ENCODE results near the gene MYL11.
A peak's percentile ranks its signal among the peaks of the same experiment; 100 is the strongest.

The MYL11 gene

GRCh38 chr16:30368792-30369090 lies 5.9 kb upstream of the MYL11 start:
- Histone ChIP-seq H3K27me3 (replicated peaks; ENCODE audit: control insufficient read depth, insufficient read depth, low read length) (no peaks in the 10 kb centered on the region), H3K36me3 (ENCODE audit: control insufficient read depth, insufficient read depth, low read length) (peaks cover 8% of the 10 kb centered on the region), H3K4me3 (replicated peaks; ENCODE audit: low read depth, low read length) (peak overlapping the region; percentile 90)
- DNase-seq (ENCODE audit: extremely low read depth, insufficient read length) = no peak
- TF ChIP-seq, protein P1, sequence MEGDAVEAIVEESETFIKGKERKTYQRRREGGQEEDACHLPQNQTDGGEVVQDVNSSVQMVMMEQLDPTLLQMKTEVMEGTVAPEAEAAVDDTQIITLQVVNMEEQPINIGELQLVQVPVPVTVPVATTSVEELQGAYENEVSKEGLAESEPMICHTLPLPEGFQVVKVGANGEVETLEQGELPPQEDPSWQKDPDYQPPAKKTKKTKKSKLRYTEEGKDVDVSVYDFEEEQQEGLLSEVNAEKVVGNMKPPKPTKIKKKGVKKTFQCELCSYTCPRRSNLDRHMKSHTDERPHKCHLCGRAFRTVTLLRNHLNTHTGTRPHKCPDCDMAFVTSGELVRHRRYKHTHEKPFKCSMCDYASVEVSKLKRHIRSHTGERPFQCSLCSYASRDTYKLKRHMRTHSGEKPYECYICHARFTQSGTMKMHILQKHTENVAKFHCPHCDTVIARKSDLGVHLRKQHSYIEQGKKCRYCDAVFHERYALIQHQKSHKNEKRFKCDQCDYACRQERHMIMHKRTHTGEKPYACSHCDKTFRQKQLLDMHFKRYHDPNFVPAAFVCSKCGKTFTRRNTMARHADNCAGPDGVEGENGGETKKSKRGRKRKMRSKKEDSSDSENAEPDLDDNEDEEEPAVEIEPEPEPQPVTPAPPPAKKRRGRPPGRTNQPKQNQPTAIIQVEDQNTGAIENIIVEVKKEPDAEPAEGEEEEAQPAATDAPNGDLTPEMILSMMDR (IDR thresholded peaks at IDR 0.05; ENCODE audit: insufficient read depth, low read length, poor library complexity, severe bottlenecking) = no peak

- no peaks in the 10 kb centered on the region for H3K27me3 ChIP-seq (replicated peaks; ENCODE audit: control insufficient read depth, insufficient read depth, low read length)
- peaks cover 8% of the 10 kb centered on the region for H3K36me3 ChIP-seq (ENCODE audit: control insufficient read depth, insufficient read depth, low read length)
- peak overlapping the region; percentile 90 for H3K4me3 ChIP-seq (replicated peaks; ENCODE audit: low read depth, low read length)
- TF ChIP-seq, protein P1 (IDR thresholded peaks at IDR 0.05; ENCODE audit: insufficient read depth, low read length, poor library complexity, severe bottlenecking) = no peak
- no peak for DNase-seq (ENCODE audit: extremely low read depth, insufficient read length)
Measured at GRCh38 chr16:30369091-30369937, 5.3 kb upstream of the MYL11 start.

GRCh38 chr16:30369938-30370455 lies 4.6 kb upstream of the MYL11 start:
- no peak for DNase-seq (ENCODE audit: extremely low read depth, insufficient read length)
- H3K36me3 ChIP-seq (ENCODE audit: control insufficient read depth, insufficient read depth, low read length) = peaks cover 3% of the 10 kb centered on the region
- no peaks in the 10 kb centered on the region for H3K27me3 ChIP-seq (replicated peaks; ENCODE audit: control insufficient read depth, insufficient read depth, low read length)
- peak overlapping the region; percentile 90 for H3K4me3 ChIP-seq (replicated peaks; ENCODE audit: low read depth, low read length)
- TF ChIP-seq, protein P1 (IDR thresholded peaks at IDR 0.05; ENCODE audit: insufficient read depth, low read length, poor library complexity, severe bottlenecking) = no peak

DNA sequence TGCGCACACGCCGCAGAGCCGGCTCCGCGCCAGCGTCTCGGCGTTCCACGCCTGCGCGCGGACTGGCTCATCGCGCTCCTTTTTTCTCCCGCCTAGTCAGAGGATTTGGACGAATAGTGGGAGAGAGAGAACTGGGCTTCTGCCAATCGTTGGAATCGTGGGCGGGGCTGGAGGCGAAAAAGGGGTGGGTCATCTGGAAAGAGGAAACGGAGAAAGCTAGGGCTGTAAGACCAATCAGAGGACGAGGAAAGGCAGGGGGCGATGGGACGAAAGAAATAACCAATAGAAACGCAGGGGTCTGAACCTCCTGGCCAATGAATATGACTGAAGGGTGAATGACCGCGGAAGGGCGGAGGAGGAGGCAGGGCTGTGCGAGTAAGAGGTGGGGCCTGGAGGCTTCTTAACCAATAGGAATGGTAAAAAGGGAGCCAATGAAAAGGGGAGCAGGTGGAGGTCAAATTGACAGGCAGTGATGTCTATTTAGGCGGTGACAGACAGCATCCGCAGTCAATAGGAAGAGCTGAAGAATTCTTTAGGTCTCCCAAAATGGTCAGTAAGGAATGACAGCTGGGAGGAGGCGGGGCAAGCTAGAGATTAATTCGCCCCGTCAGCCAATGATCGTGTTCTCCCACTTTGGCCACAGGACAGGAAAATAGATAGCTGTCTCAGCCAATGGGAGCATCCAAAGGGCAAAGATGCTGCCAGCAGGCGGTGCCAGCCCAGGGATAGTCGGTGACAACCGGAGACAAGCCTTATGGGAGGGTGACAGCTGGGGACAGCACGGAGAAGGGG lies 4.0 kb upstream of the MYL11 start, which contains the start of gene TBC1D10B:
TSS of gene TBC1D10B (minus strand) at position 39 of the 792 bp plus-strand sequence. CDS start 311 bp downstream, outside the sequence.
- no peaks in the 10 kb centered on the region; the same call in 1 of the 2 replicates for H3K36me3 ChIP-seq (ENCODE audit: control insufficient read depth, insufficient read depth, low read length)
- DNase-seq (ENCODE audit: extremely low read depth, insufficient read length) = peak; percentile 97
- no peaks in the 10 kb centered on the region for H3K27me3 ChIP-seq (replicated peaks; ENCODE audit: control insufficient read depth, insufficient read depth, low read length)
- TF ChIP-seq, protein P1 (IDR thresholded peaks at IDR 0.05; ENCODE audit: insufficient read depth, low read length, poor library complexity, severe bottlenecking) = peak; percentile 22
- H3K4me3 ChIP-seq (replicated peaks; ENCODE audit: low read depth, low read length) = peak within 1 kb of the TSS; percentile 90

DNA sequence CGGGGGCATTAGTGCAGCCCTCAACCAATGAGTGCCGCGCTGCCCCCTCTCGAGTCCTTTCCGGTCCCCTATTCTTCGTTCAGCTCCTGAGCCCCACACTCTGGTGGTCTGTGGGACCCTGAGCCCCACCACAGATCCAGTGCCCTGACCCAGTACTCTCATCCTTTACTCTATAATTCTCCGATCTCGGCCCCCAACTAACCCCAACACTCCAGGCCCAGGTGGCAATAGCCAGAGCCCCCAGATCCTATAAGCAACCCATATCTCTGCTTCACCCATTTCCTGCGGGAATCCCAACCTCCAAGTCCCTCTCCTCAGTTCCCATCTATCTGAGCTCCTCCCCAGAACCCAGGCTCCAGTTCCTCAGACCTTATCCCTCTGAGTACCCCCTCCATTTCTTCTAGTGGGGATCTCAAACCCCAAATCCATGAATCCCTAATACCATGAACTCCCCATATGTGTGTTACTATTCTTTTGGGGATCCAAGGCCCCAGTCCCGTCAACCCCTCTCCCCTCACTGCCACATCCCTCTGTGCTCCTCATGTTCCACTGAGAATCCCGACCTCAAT lies 3.3 kb upstream of the MYL11 start:
- TF ChIP-seq, protein P1 (IDR thresholded peaks at IDR 0.05; ENCODE audit: insufficient read depth, low read length, poor library complexity, severe bottlenecking) = peak; percentile 0
- H3K36me3 ChIP-seq (ENCODE audit: control insufficient read depth, insufficient read depth, low read length) = no peaks in the 10 kb centered on the region; the same call in 1 of the 2 replicates
- no peak for DNase-seq (ENCODE audit: extremely low read depth, insufficient read length)

More for the DNA sequence above, 3.3 kb upstream of the MYL11 start:
- Histone ChIP-seq H3K4me3 (replicated peaks; ENCODE audit: low read depth, low read length) (peak overlapping the region; percentile 50), H3K27me3 (replicated peaks; ENCODE audit: control insufficient read depth, insufficient read depth, low read length) (no peaks in the 10 kb centered on the region)
